Neural cell (in vitro differentiated cells): Measurements from ENCODE around the gene TMEM247. TPM values are rescaled to one million over a fixed set of nuclear protein-coding genes. Genes with fewer than 3 reads are reported as not detected.

ENCODE experiments used
- H2AFZ ChIP-seq: fragments of 200-600, 300-800 bp; sonication (generic), shearing (Covaris generic); 2 replicates; pipeline ENCODE4 v1.6.0; 2014; ENCODE audit warnings: low read depth, mild to moderate bottlenecking, antibody characterized with exemption, low read length, moderate library complexity
- H3F3A ChIP-seq: fragments of 200-600 bp; shearing (Covaris generic); 2 replicates; pipeline ENCODE4 v1.6.1; 2016; ENCODE audit warnings: mild to moderate bottlenecking, moderate library complexity, mixed read lengths, antibody characterized with exemption, low read length; ENCODE audit not compliant: insufficient read depth, poor library complexity, severe bottlenecking
- H3K27ac ChIP-seq: fragments of 200-600, 300-800 bp; sonication (generic), shearing (Covaris generic); 2 replicates; pipeline ENCODE4 v1.5.1; 2014; ENCODE audit warnings: mild to moderate bottlenecking, low read length, moderate library complexity
- H3K27me3 ChIP-seq: fragments of 300-800, 200-600 bp; sonication (generic), shearing (Covaris generic); 2 replicates; pipeline ENCODE4 v1.6.0; 2014; ENCODE audit warnings: mild to moderate bottlenecking, low read depth, low read length, moderate library complexity; ENCODE audit not compliant: insufficient read depth
- H3K36me3 ChIP-seq: fragments of 300-800, 200-600 bp; sonication (generic), shearing (Covaris generic); 2 replicates; pipeline ENCODE4 v1.5.1; 2014; ENCODE audit warnings: mild to moderate bottlenecking, antibody characterized with exemption, low read length, moderate library complexity; ENCODE audit not compliant: insufficient read depth
- H3K4me2 ChIP-seq: fragments of 300-800, 200-600 bp; sonication (generic), shearing (Covaris generic); 2 replicates; pipeline ENCODE4 v1.6.0; 2014; ENCODE audit warnings: mild to moderate bottlenecking, low read length
- H3K4me3 ChIP-seq: fragments of 300-800, 200-600 bp; sonication (generic), shearing (Covaris generic); 2 replicates; pipeline ENCODE4 v1.5.1; 2014; ENCODE audit warnings: mild to moderate bottlenecking, low read length, moderate library complexity
- H3K79me2 ChIP-seq: fragments of 200-600 bp; shearing (Covaris generic); replicated peaks from 2 replicates; pipeline ENCODE4 v1.6.0; 2014; ENCODE audit warnings: mild to moderate bottlenecking, low read length, moderate library complexity; ENCODE audit not compliant: insufficient read depth
- H3K9ac ChIP-seq: fragments of 300-800, 200-600 bp; sonication (generic), shearing (Covaris generic); 2 replicates; pipeline ENCODE4 v1.6.1; 2016; ENCODE audit warnings: mild to moderate bottlenecking, low read length, mixed read lengths
- H3K9me2 ChIP-seq: fragments of 200-600 bp; shearing (Covaris generic); 2 replicates; pipeline ENCODE4 v1.6.1; 2016; ENCODE audit warnings: mild to moderate bottlenecking, low read length, mixed read lengths; ENCODE audit not compliant: insufficient read depth
- H3K9me3 ChIP-seq: fragments of 200-600, 300-800 bp; sonication (generic), shearing (Covaris generic); 2 replicates; pipeline ENCODE4 v1.6.1; 2016; ENCODE audit warnings: mild to moderate bottlenecking, mixed run types, low read length, moderate library complexity, mixed read lengths
- H4K20me1 ChIP-seq: fragments of 200-600 bp; shearing (Covaris generic); 2 replicates; pipeline ENCODE4 v1.6.1; 2016; ENCODE audit warnings: mild to moderate bottlenecking, mixed run types; ENCODE audit not compliant: insufficient read depth
- EP300 ChIP-seq: fragments of 450-650 bp; conservative IDR thresholded peaks from 2 replicates; pipeline ENCODE4 v1.6.1; 2014; ENCODE audit warnings: antibody characterized with exemption, mild to moderate bottlenecking, moderate library complexity; ENCODE audit not compliant: poor library complexity, severe bottlenecking
- EZH2 ChIP-seq: fragments of 200-600, 300-800 bp; shearing (Covaris generic), sonication (generic); IDR thresholded peaks from 2 replicates; pipeline ENCODE4 v1.6.1; 2014; ENCODE audit warnings: antibody characterized with exemption, low read length, borderline replicate concordance, mild to moderate bottlenecking; ENCODE audit not compliant: insufficient read depth, poor library complexity, severe bottlenecking
- MXI1 ChIP-seq: fragments of 450-650 bp; conservative IDR thresholded peaks from 2 replicates; pipeline ENCODE4 v1.6.1; 2014; ENCODE audit warnings: antibody characterized with exemption, mild to moderate bottlenecking; ENCODE audit not compliant: poor library complexity, severe bottlenecking
- POLR2AphosphoS5 ChIP-seq: IDR thresholded peaks from 2 replicates; pipeline ENCODE4 v1.6.1; 2012
- RAD21 ChIP-seq: fragments of 450-650 bp; conservative IDR thresholded peaks from 2 replicates; pipeline ENCODE4 v1.6.1; 2014; ENCODE audit warnings: antibody characterized with exemption, mild to moderate bottlenecking, moderate library complexity
- REST ChIP-seq: IDR thresholded peaks from 2 replicates; pipeline ENCODE4 v1.6.1; 2012; ENCODE audit warnings: borderline replicate concordance
- SMC3 ChIP-seq: fragments of 450-650 bp; conservative IDR thresholded peaks from 2 replicates; pipeline ENCODE4 v1.6.1; 2014; ENCODE audit warnings: antibody characterized with exemption, mild to moderate bottlenecking, moderate library complexity; ENCODE audit not compliant: poor library complexity
- TAF1 ChIP-seq: IDR thresholded peaks from 2 replicates; pipeline ENCODE4 v1.6.1; 2012; ENCODE audit warnings: low read depth
- polyA plus RNA-seq: library from polyadenylated mRNA; depleted of rRNA; stranded (reverse); fragments of >200 nt; gene quantifications from 2 replicates; pipeline ENCODE4 v1.2.3, GENCODE V29; 2014
- TF ChIP-seq, protein P1 (sequence below): fragments of 450-650 bp; IDR thresholded peaks from 2 replicates; pipeline ENCODE4 v1.5.1; 2014; ENCODE audit warnings: antibody characterized with exemption, mild to moderate bottlenecking, moderate library complexity; ENCODE audit not compliant: poor library complexity, severe bottlenecking

TMEM247 gene
- polyA plus RNA-seq, 1 donor from 2014 or later, result not detected

- no peaks in the 10 kb centered on the region for H3K27me3 ChIP-seq
- no peaks in the 10 kb centered on the region for H4K20me1 ChIP-seq
- no peaks in the 10 kb centered on the region for H3K36me3 ChIP-seq
- no peaks in the 10 kb centered on the region for H3F3A ChIP-seq
- H3K9me2 ChIP-seq, result no peaks in the 10 kb centered on the region
- no peaks in the 10 kb centered on the region for H3K9me3 ChIP-seq
- no peak overlapping the region for H3K4me3 ChIP-seq
- no peaks in the 10 kb centered on the region for H3K79me2 ChIP-seq
- no peak overlapping the region for H3K27ac ChIP-seq
- H2AFZ ChIP-seq, result no peak overlapping the region
- TF ChIP-seq EZH2, result no peak
- TF ChIP-seq EP300, result no peak
- no peak for TF ChIP-seq REST
- TF ChIP-seq, protein P1, sequence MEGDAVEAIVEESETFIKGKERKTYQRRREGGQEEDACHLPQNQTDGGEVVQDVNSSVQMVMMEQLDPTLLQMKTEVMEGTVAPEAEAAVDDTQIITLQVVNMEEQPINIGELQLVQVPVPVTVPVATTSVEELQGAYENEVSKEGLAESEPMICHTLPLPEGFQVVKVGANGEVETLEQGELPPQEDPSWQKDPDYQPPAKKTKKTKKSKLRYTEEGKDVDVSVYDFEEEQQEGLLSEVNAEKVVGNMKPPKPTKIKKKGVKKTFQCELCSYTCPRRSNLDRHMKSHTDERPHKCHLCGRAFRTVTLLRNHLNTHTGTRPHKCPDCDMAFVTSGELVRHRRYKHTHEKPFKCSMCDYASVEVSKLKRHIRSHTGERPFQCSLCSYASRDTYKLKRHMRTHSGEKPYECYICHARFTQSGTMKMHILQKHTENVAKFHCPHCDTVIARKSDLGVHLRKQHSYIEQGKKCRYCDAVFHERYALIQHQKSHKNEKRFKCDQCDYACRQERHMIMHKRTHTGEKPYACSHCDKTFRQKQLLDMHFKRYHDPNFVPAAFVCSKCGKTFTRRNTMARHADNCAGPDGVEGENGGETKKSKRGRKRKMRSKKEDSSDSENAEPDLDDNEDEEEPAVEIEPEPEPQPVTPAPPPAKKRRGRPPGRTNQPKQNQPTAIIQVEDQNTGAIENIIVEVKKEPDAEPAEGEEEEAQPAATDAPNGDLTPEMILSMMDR, result no peak
- TF ChIP-seq POLR2AphosphoS5, result no peak
- no peak for TF ChIP-seq SMC3
- no peak for TF ChIP-seq TAF1
- TF ChIP-seq RAD21, result no peak
- no peak for TF ChIP-seq MXI1
- H3K4me2 ChIP-seq, result no peak overlapping the region
- H3K9ac ChIP-seq, result no peak overlapping the region
These were observed 44.5 kb upstream of the TMEM247 start for GRCh38 chr2:46434851-46435273.

- Histone ChIP-seq H3K27me3 (no peaks in the 10 kb centered on the region), H3K27ac (no peak overlapping the region), H2AFZ (no peak overlapping the region), H3K79me2 (no peaks in the 10 kb centered on the region), H3K36me3 (no peaks in the 10 kb centered on the region), H3K4me2 (no peak overlapping the region), H4K20me1 (no peaks in the 10 kb centered on the region), H3K9me2 (no peaks in the 10 kb centered on the region), H3F3A (no peaks in the 10 kb centered on the region), H3K9me3 (no peaks in the 10 kb centered on the region), H3K9ac (no peak overlapping the region), H3K4me3 (no peak overlapping the region)
- TF ChIP-seq MXI1 (no peak), RAD21 (no peak)
- TF ChIP-seq, protein P1, result no peak
These were observed 44.0 kb upstream of the TMEM247 start for GRCh38 chr2:46435353-46435752.
